Colonic mucosa (tissue), 4 donors: ENCODE results near the gene TRMO. TPM values are rescaled to one million over a fixed set of nuclear protein-coding genes. Genes with fewer than 3 reads are reported as not detected.
"Not testable (repeated sequence)": the region's sequence is repeated elsewhere in the genome, so short reads cannot be mapped to it uniquely, and the experiment has no call there.

Experiments used
- DNase-seq: peaks from one replicate; pipeline ENCODE4 v3.0.0-alpha.2; 2020
- H3K27ac ChIP-seq: fragments of 200-600 bp; one replicate; pipeline ENCODE4 v1.8.0; 2021
- H3K27me3 ChIP-seq: fragments of 200-600 bp; one replicate; pipeline ENCODE4 v1.8.0; 2021
- H3K36me3 ChIP-seq: fragments of 200-600 bp; one replicate; pipeline ENCODE4 v1.8.0; 2021
- H3K4me1 ChIP-seq: fragments of 200-600 bp; one replicate; pipeline ENCODE4 v1.8.0; 2021; ENCODE audit warnings: mild to moderate bottlenecking
- H3K4me3 ChIP-seq: fragments of 200-600 bp; one replicate; pipeline ENCODE4 v1.8.0; 2021
- H3K9ac ChIP-seq, 2 donors: one replicate each; pipeline ENCODE4 v1.7.0; 2013; ENCODE audit warnings: control low read depth in 2 of 2, low read depth in 2 of 2, low read length in 2 of 2
- H3K9me3 ChIP-seq: fragments of 200-600 bp; one replicate; pipeline ENCODE4 v1.8.0; 2021
- intact Hi-C: fragments of 100-400 bp; cut with DNase I; formaldehyde crosslinking; loops from one replicate; pipeline ENCODE4 v1.14.1; 2022
- total RNA-seq, 2 donors: library from RNA; stranded (reverse); fragmentation: NEBNext Ultra II Directional in 1 of 2; extraction: Animal tissue kit (Norgen Biotek cat#: 25700) in 1 of 2; gene quantifications; one replicate each; pipeline ENCODE4 v1.2.1, GENCODE V29; 2021
- TF ChIP-seq, protein P1 (sequence below): fragments of 200-600 bp; IDR thresholded peaks from one replicate; pipeline ENCODE4 v1.8.0; 2022; ENCODE audit warnings: antibody characterized with exemption, mild to moderate bottlenecking
- donor health status: healthy.
- donor health status: DM: no; HTN: no; CAD: no.
- donor health status: DM: no; HTN: no; CAD: no.

Gene TRMO
- total RNA-seq, 2 donors from 2014 or later: 10.2 to 11.9 TPM

GRCh38 chr9:97958812-97959511 is 36.7 kb upstream of the TRMO start:
- Histone ChIP-seq H3K9ac (no peak overlapping the region), H3K4me3 (no peak overlapping the region), H3K4me1 (no peaks in the 10 kb centered on the region), H3K27ac (no peak overlapping the region), H3K27me3 (no peaks in the 10 kb centered on the region), H3K9me3 (no peaks in the 10 kb centered on the region), H3K36me3 (no peaks in the 10 kb centered on the region)
- DNase-seq: no peak
- intact Hi-C loops: no loop called here
- TF ChIP-seq, protein P1, sequence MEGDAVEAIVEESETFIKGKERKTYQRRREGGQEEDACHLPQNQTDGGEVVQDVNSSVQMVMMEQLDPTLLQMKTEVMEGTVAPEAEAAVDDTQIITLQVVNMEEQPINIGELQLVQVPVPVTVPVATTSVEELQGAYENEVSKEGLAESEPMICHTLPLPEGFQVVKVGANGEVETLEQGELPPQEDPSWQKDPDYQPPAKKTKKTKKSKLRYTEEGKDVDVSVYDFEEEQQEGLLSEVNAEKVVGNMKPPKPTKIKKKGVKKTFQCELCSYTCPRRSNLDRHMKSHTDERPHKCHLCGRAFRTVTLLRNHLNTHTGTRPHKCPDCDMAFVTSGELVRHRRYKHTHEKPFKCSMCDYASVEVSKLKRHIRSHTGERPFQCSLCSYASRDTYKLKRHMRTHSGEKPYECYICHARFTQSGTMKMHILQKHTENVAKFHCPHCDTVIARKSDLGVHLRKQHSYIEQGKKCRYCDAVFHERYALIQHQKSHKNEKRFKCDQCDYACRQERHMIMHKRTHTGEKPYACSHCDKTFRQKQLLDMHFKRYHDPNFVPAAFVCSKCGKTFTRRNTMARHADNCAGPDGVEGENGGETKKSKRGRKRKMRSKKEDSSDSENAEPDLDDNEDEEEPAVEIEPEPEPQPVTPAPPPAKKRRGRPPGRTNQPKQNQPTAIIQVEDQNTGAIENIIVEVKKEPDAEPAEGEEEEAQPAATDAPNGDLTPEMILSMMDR: no peak

- H3K4me3 ChIP-seq: no peak overlapping the region
- no peaks in the 10 kb centered on the region for H3K4me1 ChIP-seq
- H3K9ac ChIP-seq: no peak overlapping the region
- TF ChIP-seq, protein P1: no peak
- intact Hi-C loops: no loop called here
- DNase-seq: no peak
- H3K36me3 ChIP-seq: no peaks in the 10 kb centered on the region
- no peaks in the 10 kb centered on the region for H3K27me3 ChIP-seq
- H3K9me3 ChIP-seq: no peaks in the 10 kb centered on the region
- H3K27ac ChIP-seq: no peak overlapping the region
Observed at GRCh38 chr9:97956331-97956730, 34.0 kb upstream of the TRMO start.

GRCh38 chr9:97954550-97954989 is 32.3 kb upstream of the TRMO start:
- no peaks in the 10 kb centered on the region for H3K9me3 ChIP-seq
- no peaks in the 10 kb centered on the region for H3K27me3 ChIP-seq
- TF ChIP-seq, protein P1: peak; percentile 62
- DNase-seq: peak; percentile 37
- no peak overlapping the region for H3K27ac ChIP-seq
- H3K4me1 ChIP-seq: no peaks in the 10 kb centered on the region
- intact Hi-C loops: no loop called here
- no peak overlapping the region for H3K4me3 ChIP-seq
- H3K36me3 ChIP-seq: no peaks in the 10 kb centered on the region
- no peak overlapping the region for H3K9ac ChIP-seq

DNA sequence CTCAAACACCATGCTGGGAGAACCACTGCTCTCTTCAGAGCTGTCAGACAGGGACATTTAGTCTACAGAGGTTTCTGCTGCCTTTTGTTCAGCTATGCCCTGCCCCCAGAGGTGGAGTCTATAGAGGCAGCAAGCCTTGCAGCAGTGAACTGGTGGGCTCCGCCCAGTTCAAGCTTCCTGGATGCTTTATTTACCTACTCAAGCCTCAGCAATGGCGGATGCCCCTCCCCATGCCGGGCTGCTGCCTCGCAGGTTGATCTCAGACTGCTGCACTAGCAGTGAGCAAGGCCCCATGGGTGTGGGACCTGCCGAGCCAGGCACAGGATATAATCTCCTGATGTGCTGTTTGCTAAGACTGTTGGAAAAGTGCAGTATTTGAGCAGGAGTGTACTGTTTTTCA is 28.6 kb upstream of the TRMO start:
- H3K4me3 ChIP-seq, H3K27me3 ChIP-seq, H3K9ac ChIP-seq, intact Hi-C loops, H3K27ac ChIP-seq, DNase-seq, H3K4me1 ChIP-seq, H3K36me3 ChIP-seq, H3K9me3 ChIP-seq: not testable (repeated sequence)

DNA sequence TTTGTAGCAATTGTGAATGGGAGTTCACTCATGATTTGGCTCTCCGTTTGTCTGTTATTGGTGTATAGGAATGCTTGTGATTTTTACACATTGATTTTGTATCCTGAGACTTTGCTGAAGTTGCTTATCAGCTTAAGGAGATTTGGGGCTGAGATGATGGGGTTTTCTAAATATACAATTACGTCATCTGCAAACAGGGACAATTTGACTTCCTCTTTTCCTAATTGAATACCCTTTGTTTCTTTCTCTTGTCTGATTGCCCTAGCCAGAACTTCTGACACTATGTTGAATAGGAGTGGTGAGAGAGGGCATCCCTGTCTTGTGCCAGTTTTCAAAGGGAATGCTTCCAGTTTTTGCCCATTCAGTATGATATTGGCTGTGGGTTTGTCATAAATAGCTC is 24.8 kb upstream of the TRMO start:
- intact Hi-C loops, H3K9me3 ChIP-seq, H3K36me3 ChIP-seq, H3K9ac ChIP-seq, DNase-seq, H3K4me1 ChIP-seq, H3K27me3 ChIP-seq, H3K4me3 ChIP-seq, H3K27ac ChIP-seq: not testable (repeated sequence)

DNA sequence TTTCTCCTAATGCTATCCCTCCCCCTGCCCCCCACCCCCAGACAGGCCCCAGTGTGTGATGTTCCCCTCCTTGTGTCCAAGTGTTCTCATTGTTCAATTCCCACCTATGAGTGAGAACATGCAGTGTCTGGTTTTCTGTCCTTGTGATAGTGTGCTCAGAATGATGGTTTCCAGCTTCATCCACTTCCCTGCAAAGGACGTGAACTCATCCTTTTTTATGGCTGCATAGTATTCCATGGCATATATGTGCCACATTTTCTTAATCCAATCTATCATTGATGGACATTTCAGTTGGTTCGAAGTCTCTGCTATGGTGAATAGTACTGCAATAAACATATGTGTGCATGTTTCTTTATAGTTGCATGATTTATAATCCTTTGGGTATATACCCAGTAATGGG is 23.2 kb upstream of the TRMO start:
- H3K27ac ChIP-seq, H3K36me3 ChIP-seq, H3K9me3 ChIP-seq, H3K4me3 ChIP-seq, H3K27me3 ChIP-seq, DNase-seq, H3K4me1 ChIP-seq, H3K9ac ChIP-seq, intact Hi-C loops: not testable (repeated sequence)

DNA sequence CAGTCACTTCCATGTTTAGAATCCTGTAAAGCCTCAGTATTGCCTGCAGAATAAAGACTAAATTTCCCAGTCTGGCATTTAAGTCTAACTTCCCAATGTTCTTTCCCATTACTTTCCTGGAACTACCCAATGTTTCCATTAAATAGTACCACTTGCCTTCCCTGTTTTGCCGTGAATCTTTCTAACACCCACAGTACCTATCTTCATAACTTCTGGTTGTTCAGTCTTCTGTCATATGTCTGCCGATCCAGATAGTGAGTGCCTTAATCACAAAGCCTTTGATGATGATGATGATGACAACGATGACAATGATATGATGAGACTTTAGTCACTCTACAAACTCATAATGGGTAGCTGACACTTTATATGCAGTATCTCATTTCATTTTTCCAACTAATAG is 22.3 kb upstream of the TRMO start:
- Histone ChIP-seq H3K27ac (no peak overlapping the region), H3K36me3 (no peaks in the 10 kb centered on the region), H3K4me1 (no peaks in the 10 kb centered on the region), H3K27me3 (no peaks in the 10 kb centered on the region), H3K9me3 (no peaks in the 10 kb centered on the region), H3K9ac (no peak overlapping the region), H3K4me3 (no peak overlapping the region)
- intact Hi-C loops: no loop called here
- TF ChIP-seq, protein P1: no peak
- no peak for DNase-seq
